ENCODE results near the gene USP7. TPM values are rescaled to one million over a fixed set of nuclear protein-coding genes. Genes with fewer than 3 reads are reported as not detected.

The USP7 gene
- polyA plus RNA-seq, 1 donor (not counting 4 experiments of a cell fraction or from before 2014, with no cell fraction given), result 63.4 TPM

- no peaks in the 10 kb centered on the region for H3K27me3 ChIP-seq (ENCODE audit: control insufficient read depth, extremely low read depth, insufficient read depth, low read length)
- peaks cover 0 to 3% of the 10 kb centered on the region in 2 experiments for H3K36me3 ChIP-seq (ENCODE audit: control insufficient read depth in 2 of 2, extremely low read depth in 1 of 2, insufficient read depth in 2 of 2, low read length in 2 of 2)
- peaks cover 74% of the 10 kb centered on the region for H3K79me2 ChIP-seq (ENCODE audit: control insufficient read depth, insufficient read depth, low read length)
- no peaks in the 10 kb centered on the region for H3K9me3 ChIP-seq (ENCODE audit: control insufficient read depth, low read depth, low read length)
- peak overlapping the region in 1 of 3 experiments; percentile 46 for H3K4me3 ChIP-seq (ENCODE audit: control insufficient read depth in 2 of 3, extremely low read depth in 1 of 3, insufficient read depth in 2 of 3, low read depth in 1 of 3, low read length in 3 of 3)
- dilution Hi-C loops (cut with MboI; ENCODE audit: extremely low pct_ligation_motif_present, low sequenced_read_pairs), result no loop called here
- DNase-seq (ENCODE audit: low read depth, low spot score) (no peak), FAIRE-seq (no peak)
- H3K4me2 ChIP-seq (ENCODE audit: control insufficient read depth, extremely low read depth, insufficient read depth, low read depth, low read length), result peak overlapping the region; percentile 70
- TF ChIP-seq CTCF (optimal IDR thresholded peaks at IDR 0.05 in 1 of 3, IDR thresholded peaks at IDR 0.05 in 1 of 3, conservative IDR thresholded peaks at IDR 0.05 in 1 of 3; ENCODE audit: extremely low read depth in 1 of 3, insufficient read depth in 2 of 3, low read length in 3 of 3), result no peak
- TF ChIP-seq EZH2 (IDR thresholded peaks at IDR 0.05; ENCODE audit: low read length), result no peak
- H4K20me1 ChIP-seq (ENCODE audit: control insufficient read depth, extremely low read depth, insufficient read depth, low read length), result peaks cover 50% of the 10 kb centered on the region
- H3K4me1 ChIP-seq (ENCODE audit: control insufficient read depth, extremely low read depth, insufficient read depth, low read length), result peaks cover 49% of the 10 kb centered on the region
- H3K27ac ChIP-seq (ENCODE audit: control insufficient read depth, insufficient read depth, low read length), result no peak overlapping the region
- peak overlapping the region; percentile 3 for H3K9ac ChIP-seq (ENCODE audit: control insufficient read depth, extremely low read depth, insufficient read depth, low read length)
- peaks cover 10% of the 10 kb centered on the region for H3K9me1 ChIP-seq (ENCODE audit: control insufficient read depth, extremely low read depth, insufficient read depth, low read length)
- no peak overlapping the region for H2AFZ ChIP-seq (ENCODE audit: control insufficient read depth, low read length)
Observed at GRCh38 chr16:8960788-8961109, 3.0 kb downstream of the USP7 start.

GRCh38 chr16:8959921-8960787 is 3.6 kb downstream of the USP7 start:
- H3K9me3 ChIP-seq (ENCODE audit: control insufficient read depth, low read depth, low read length), result no peaks in the 10 kb centered on the region
- dilution Hi-C loops (cut with MboI; ENCODE audit: extremely low pct_ligation_motif_present, low sequenced_read_pairs), result no loop called here
- peaks cover 80% of the 10 kb centered on the region for H3K79me2 ChIP-seq (ENCODE audit: control insufficient read depth, insufficient read depth, low read length)
- H2AFZ ChIP-seq (ENCODE audit: control insufficient read depth, low read length), result no peak overlapping the region
- peaks cover 49% of the 10 kb centered on the region for H3K4me1 ChIP-seq (ENCODE audit: control insufficient read depth, extremely low read depth, insufficient read depth, low read length)
- FAIRE-seq (no peak), DNase-seq (ENCODE audit: low read depth, low spot score) (no peak)
- no peak for TF ChIP-seq CTCF (optimal IDR thresholded peaks at IDR 0.05 in 1 of 3, IDR thresholded peaks at IDR 0.05 in 1 of 3, conservative IDR thresholded peaks at IDR 0.05 in 1 of 3; ENCODE audit: extremely low read depth in 1 of 3, insufficient read depth in 2 of 3, low read length in 3 of 3)
- TF ChIP-seq EZH2 (IDR thresholded peaks at IDR 0.05; ENCODE audit: low read length), result no peak
- H4K20me1 ChIP-seq (ENCODE audit: control insufficient read depth, extremely low read depth, insufficient read depth, low read length), result peaks cover 54% of the 10 kb centered on the region
- H3K27ac ChIP-seq (ENCODE audit: control insufficient read depth, insufficient read depth, low read length), result no peak overlapping the region
- peak overlapping the region in 1 of 3 experiments; percentile 46 for H3K4me3 ChIP-seq (ENCODE audit: control insufficient read depth in 2 of 3, extremely low read depth in 1 of 3, insufficient read depth in 2 of 3, low read depth in 1 of 3, low read length in 3 of 3)
- peaks cover 10% of the 10 kb centered on the region for H3K9me1 ChIP-seq (ENCODE audit: control insufficient read depth, extremely low read depth, insufficient read depth, low read length)
- H3K27me3 ChIP-seq (ENCODE audit: control insufficient read depth, extremely low read depth, insufficient read depth, low read length), result no peaks in the 10 kb centered on the region
- H3K4me2 ChIP-seq (ENCODE audit: control insufficient read depth, extremely low read depth, insufficient read depth, low read depth, low read length), result peak overlapping the region; percentile 70
- peaks cover 0 to 3% of the 10 kb centered on the region in 2 experiments for H3K36me3 ChIP-seq (ENCODE audit: control insufficient read depth in 2 of 2, extremely low read depth in 1 of 2, insufficient read depth in 2 of 2, low read length in 2 of 2)
- peak overlapping the region; percentile 18 for H3K9ac ChIP-seq (ENCODE audit: control insufficient read depth, extremely low read depth, insufficient read depth, low read length)
